Epithelial cell of proximal tubule (primary cell): ENCODE data around the gene RTL10. TPM values are rescaled to one million over a fixed set of nuclear protein-coding genes. Genes with fewer than 3 reads are reported as not detected.

Source experiments
- DNase-seq: peaks from one replicate; pipeline ENCODE4 v3.0.0-alpha.2; 2011; ENCODE audit warnings: low read depth
- H3K4me3 ChIP-seq: 2 replicates; pipeline ENCODE4 v1.5.1; 2011; ENCODE audit warnings: low read depth, mild to moderate bottlenecking, low read length
- CTCF ChIP-seq: conservative IDR thresholded peaks from 2 replicates; pipeline ENCODE4 v1.5.1; 2012; ENCODE audit warnings: low read depth, mild to moderate bottlenecking, low read length
- total RNA-seq: library from RNA; depleted of rRNA; stranded (reverse); fragments of >200 nt; gene quantifications from 2 replicates; pipeline ENCODE4 v1.2.3, GENCODE V29; 2015

Gene RTL10
- total RNA-seq, 1 donor from 2014 or later: 15.9 TPM

- no peak overlapping the region for H3K4me3 ChIP-seq
- no peak for DNase-seq
- no peak for TF ChIP-seq CTCF
Measured at GRCh38 chr22:19851291-19852176, 3.1 kb downstream of the RTL10 start.

- no peak for TF ChIP-seq CTCF
- no peak for DNase-seq
- no peak overlapping the region for H3K4me3 ChIP-seq
Measured at GRCh38 chr22:19850763-19851109, 3.9 kb downstream of the RTL10 start.

- H3K4me3 ChIP-seq: no peak overlapping the region
- no peak for TF ChIP-seq CTCF
- DNase-seq: no peak
Measured at GRCh38 chr22:19849835-19850762, 4.6 kb downstream of the RTL10 start.

- no peak for TF ChIP-seq CTCF
- DNase-seq: no peak
- H3K4me3 ChIP-seq: no peak overlapping the region
Measured at GRCh38 chr22:19848298-19849224, 6.1 kb downstream of the RTL10 start.

GRCh38 chr22:19847345-19847632, 7.4 kb downstream of the RTL10 start:
- H3K4me3 ChIP-seq: no peak overlapping the region
- no peak for TF ChIP-seq CTCF
- DNase-seq: no peak

- no peak for DNase-seq
- TF ChIP-seq CTCF: no peak
- H3K4me3 ChIP-seq: no peak overlapping the region
Measured at GRCh38 chr22:19846620-19847344, 7.9 kb downstream of the RTL10 start.
